Astrocyte (in vitro differentiated cells and primary cell): ENCODE data around the gene CTSW. TPM values are rescaled to one million over a fixed set of nuclear protein-coding genes. Genes with fewer than 3 reads are reported as not detected.

ENCODE experiments used
- DNase-seq: peaks from one replicate; pipeline ENCODE4 v3.0.0-alpha.2; 2010; ENCODE audit warnings: low read depth
- FAIRE-seq: peaks from 2 replicates; lab custom pipeline; 2011; peaks lifted over from hg19 to GRCh38; lab: Jason Lieb, UNC
- H2AFZ ChIP-seq: 2 replicates; pipeline ENCODE4 v1.6.0; 2012; ENCODE audit warnings: low read depth, low read length, inconsistent platforms
- H3K27ac ChIP-seq: 2 replicates; pipeline ENCODE4 v1.5.1; 2011; ENCODE audit warnings: low read depth, low read length, inconsistent platforms
- H3K27me3 ChIP-seq: 2 replicates; pipeline ENCODE4 v1.6.0; 2011; ENCODE audit warnings: low read length, inconsistent platforms; ENCODE audit not compliant: insufficient read depth
- H3K36me3 ChIP-seq: 2 replicates; pipeline ENCODE4 v1.5.1; 2011; ENCODE audit warnings: low read length, inconsistent platforms; ENCODE audit not compliant: insufficient read depth
- H3K4me1 ChIP-seq: 2 replicates; pipeline ENCODE4 v1.5.1; 2011; ENCODE audit warnings: low read length, inconsistent platforms; ENCODE audit not compliant: insufficient read depth
- H3K4me2 ChIP-seq: 2 replicates; pipeline ENCODE4 v1.6.0; 2012; ENCODE audit warnings: low read length, inconsistent platforms
- H3K4me3 ChIP-seq: 2 replicates; pipeline ENCODE4 v1.5.1; 2011; ENCODE audit warnings: low read depth, mild to moderate bottlenecking, low read length, inconsistent platforms; ENCODE audit not compliant: insufficient read depth
- H3K79me2 ChIP-seq: 2 replicates; pipeline ENCODE4 v1.6.0; 2012; ENCODE audit warnings: mild to moderate bottlenecking, low read length, inconsistent platforms; ENCODE audit not compliant: insufficient read depth
- H3K9ac ChIP-seq: 2 replicates; pipeline ENCODE4 v1.6.0; 2012; ENCODE audit warnings: mild to moderate bottlenecking, low read length, inconsistent platforms
- H3K9me3 ChIP-seq: 2 replicates; pipeline ENCODE4 v1.5.1; 2012; ENCODE audit warnings: low read depth, mild to moderate bottlenecking, low read length, inconsistent platforms; ENCODE audit not compliant: insufficient read depth
- H4K20me1 ChIP-seq: 2 replicates; pipeline ENCODE4 v1.6.0; 2012; ENCODE audit warnings: low read length, inconsistent platforms; ENCODE audit not compliant: insufficient read depth
- H3K27ac Mint-ChIP-seq: one replicate; pipeline ENCODE4 v1.8.0; 2021; ENCODE audit warnings: mild to moderate bottlenecking, mixed read lengths; ENCODE audit not compliant: unreplicated experiment
- H3K27me3 Mint-ChIP-seq: one replicate; pipeline ENCODE4 v1.8.0; 2021; ENCODE audit warnings: low read depth, mixed read lengths; ENCODE audit not compliant: unreplicated experiment
- H3K36me3 Mint-ChIP-seq: one replicate; pipeline ENCODE4 v1.8.0; 2021; ENCODE audit warnings: low read depth, mixed read lengths; ENCODE audit not compliant: unreplicated experiment
- H3K4me1 Mint-ChIP-seq: one replicate; pipeline ENCODE4 v1.8.0; 2021; ENCODE audit warnings: low read depth, mixed read lengths; ENCODE audit not compliant: unreplicated experiment
- H3K4me3 Mint-ChIP-seq: one replicate; pipeline ENCODE4 v1.8.0; 2021; ENCODE audit warnings: mild to moderate bottlenecking, moderate library complexity, mixed read lengths; ENCODE audit not compliant: unreplicated experiment
- H3K9me3 Mint-ChIP-seq: one replicate; pipeline ENCODE4 v1.8.0; 2021; ENCODE audit warnings: mild to moderate bottlenecking, mixed read lengths; ENCODE audit not compliant: unreplicated experiment
- CTCF ChIP-seq: IDR thresholded peaks from 2 replicates; pipeline ENCODE4 v1.5.1; 2011; ENCODE audit warnings: low read depth, mild to moderate bottlenecking, inconsistent platforms, low read length, moderate library complexity; ENCODE audit not compliant: insufficient read depth
- EZH2 ChIP-seq: IDR thresholded peaks from 2 replicates; pipeline ENCODE4 v1.6.1; 2012; ENCODE audit warnings: mild to moderate bottlenecking, low read length, inconsistent platforms; ENCODE audit not compliant: insufficient read depth
- total RNA-seq: library from RNA; stranded (reverse); gene quantifications from 2 replicates; pipeline ENCODE4 v1.2.1, GENCODE V29; 2021

The CTSW gene
- total RNA-seq, 1 donor from 2014 or later, result not detected

GRCh38 chr11:65864706-65865471 is 14.7 kb upstream of the CTSW start:
- Mint-ChIP-seq H3K9me3 (no peaks in the 10 kb centered on the region), H3K36me3 (peaks cover 15% of the 10 kb centered on the region), H3K27me3 (no peaks in the 10 kb centered on the region), H3K27ac (peak overlapping the region; percentile 75), H3K4me3 (no peak overlapping the region), H3K4me1 (peaks cover 21% of the 10 kb centered on the region)
- no peak for TF ChIP-seq CTCF
- no peak for TF ChIP-seq EZH2
- Histone ChIP-seq H3K4me1 (peaks cover 24% of the 10 kb centered on the region), H3K36me3 (peaks cover 35% of the 10 kb centered on the region), H3K27ac (no peak overlapping the region), H3K4me3 (no peak overlapping the region), H3K9me3 (no peaks in the 10 kb centered on the region), H3K4me2 (no peak overlapping the region), H2AFZ (no peak overlapping the region), H3K27me3 (no peaks in the 10 kb centered on the region), H4K20me1 (peaks cover 81% of the 10 kb centered on the region), H3K9ac (no peak overlapping the region), H3K79me2 (peaks cover 58% of the 10 kb centered on the region)
- FAIRE-seq (no peak), DNase-seq (no peak)

- Histone ChIP-seq H3K27me3 (no peaks in the 10 kb centered on the region), H3K4me1 (peaks cover 27% of the 10 kb centered on the region), H3K4me2 (no peak overlapping the region), H3K36me3 (peaks cover 35% of the 10 kb centered on the region), H3K79me2 (peaks cover 64% of the 10 kb centered on the region), H3K27ac (no peak overlapping the region), H3K9ac (no peak overlapping the region), H3K4me3 (no peak overlapping the region), H2AFZ (no peak overlapping the region), H4K20me1 (peaks cover 89% of the 10 kb centered on the region), H3K9me3 (no peaks in the 10 kb centered on the region)
- Mint-ChIP-seq H3K4me1 (peaks cover 24% of the 10 kb centered on the region), H3K27ac (peak overlapping the region; percentile 75), H3K4me3 (no peak overlapping the region), H3K36me3 (peaks cover 15% of the 10 kb centered on the region), H3K9me3 (no peaks in the 10 kb centered on the region), H3K27me3 (no peaks in the 10 kb centered on the region)
- FAIRE-seq, result no peak
- TF ChIP-seq CTCF (no peak), EZH2 (no peak)
- no peak for DNase-seq
These were observed 14.0 kb upstream of the CTSW start for GRCh38 chr11:65865550-65866172.
